ENCODE data around the gene ALKBH8.

DNA sequence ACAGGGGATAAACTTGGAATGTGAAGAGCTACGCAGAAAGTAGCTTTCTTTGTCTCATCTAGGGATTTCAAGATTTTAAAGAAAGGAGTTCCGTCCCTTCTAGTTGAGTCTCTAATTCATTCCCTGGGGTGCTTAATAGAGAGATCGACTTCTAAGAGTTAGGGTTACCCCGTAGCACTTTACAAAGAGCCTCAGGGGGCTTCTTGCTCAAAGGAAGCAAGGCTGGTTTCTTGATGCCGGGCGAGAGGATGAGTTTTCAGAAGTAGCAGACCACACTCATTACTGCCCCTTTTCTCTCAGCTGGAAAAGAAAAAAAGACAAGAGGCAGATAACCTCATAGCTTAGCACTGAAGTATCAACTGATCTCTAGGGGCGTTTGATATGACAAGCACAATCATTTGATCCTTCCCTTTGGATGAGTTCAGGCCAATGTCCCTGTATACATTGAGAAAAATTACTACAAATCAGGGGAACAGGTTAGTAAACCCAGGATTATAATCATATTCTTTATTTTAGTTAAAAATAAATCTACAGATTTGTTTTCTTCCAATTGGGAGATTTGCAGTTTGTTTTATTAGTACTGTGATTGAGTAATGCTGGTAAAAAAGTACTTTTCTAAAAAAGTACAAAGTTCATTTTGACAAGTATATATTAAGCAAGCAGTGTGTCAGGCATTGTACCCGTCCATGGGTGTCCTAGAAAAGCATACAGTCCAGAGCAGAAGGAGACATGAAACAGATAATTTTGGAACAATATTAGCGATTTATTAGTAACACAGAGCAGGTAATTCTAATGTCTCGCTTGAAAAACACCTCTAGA, 44.1 kb upstream of the ALKBH8 start:
- TF ChIP-seq, protein P1, sequence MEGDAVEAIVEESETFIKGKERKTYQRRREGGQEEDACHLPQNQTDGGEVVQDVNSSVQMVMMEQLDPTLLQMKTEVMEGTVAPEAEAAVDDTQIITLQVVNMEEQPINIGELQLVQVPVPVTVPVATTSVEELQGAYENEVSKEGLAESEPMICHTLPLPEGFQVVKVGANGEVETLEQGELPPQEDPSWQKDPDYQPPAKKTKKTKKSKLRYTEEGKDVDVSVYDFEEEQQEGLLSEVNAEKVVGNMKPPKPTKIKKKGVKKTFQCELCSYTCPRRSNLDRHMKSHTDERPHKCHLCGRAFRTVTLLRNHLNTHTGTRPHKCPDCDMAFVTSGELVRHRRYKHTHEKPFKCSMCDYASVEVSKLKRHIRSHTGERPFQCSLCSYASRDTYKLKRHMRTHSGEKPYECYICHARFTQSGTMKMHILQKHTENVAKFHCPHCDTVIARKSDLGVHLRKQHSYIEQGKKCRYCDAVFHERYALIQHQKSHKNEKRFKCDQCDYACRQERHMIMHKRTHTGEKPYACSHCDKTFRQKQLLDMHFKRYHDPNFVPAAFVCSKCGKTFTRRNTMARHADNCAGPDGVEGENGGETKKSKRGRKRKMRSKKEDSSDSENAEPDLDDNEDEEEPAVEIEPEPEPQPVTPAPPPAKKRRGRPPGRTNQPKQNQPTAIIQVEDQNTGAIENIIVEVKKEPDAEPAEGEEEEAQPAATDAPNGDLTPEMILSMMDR (IDR thresholded peaks at IDR 0.05; ENCODE audit: insufficient read depth, low read depth, low read length): no peak
- TF ChIP-seq EZH2 (IDR thresholded peaks at IDR 0.05; ENCODE audit: insufficient read depth, low read length): no peak
